ENCODE measurements around the gene PCDHGA7. TPM values are rescaled to one million over a fixed set of nuclear protein-coding genes. Genes with fewer than 3 reads are reported as not detected.
"Not testable (repeated sequence)": the region's sequence is repeated elsewhere in the genome, so short reads cannot be mapped to it uniquely, and the experiment has no call there.

PCDHGA7 gene
- total RNA-seq, 2 experiments from 2014 or later = 0.06 TPM; not detected in 1

GRCh38 chr5:141419074-141419880 lies 36.7 kb downstream of the PCDHGA7 start:
- POLR2A ChIA-PET = no interaction called here
- CTCF ChIA-PET = interaction anchor here (1.2 kb wide), 1 partner anchor 49 kb away, joined by 3 read pairs; the partner anchor contains the start of gene PCDHGB3

- ChIA-PET CTCF (interaction anchor here (1.1 to 2.0 kb wide), 6 partner anchors 8 to 565 kb away, joined by 3 to 7 read pairs (median 4); partner anchors contain the start of genes PCDHGA10, PCDHGA12 and PCDHGB3), POLR2A (no interaction called here)
Observed at GRCh38 chr5:141420855-141421488, 38.4 kb downstream of the PCDHGA7 start, which contains the start of gene PCDHGA11. PCDHGA11 (plus strand) TSS chr5:141421051; CDS start chr5:141421228, 177 bp downstream.

GRCh38 chr5:141421489-141421855 lies 38.9 kb downstream of the PCDHGA7 start:
- POLR2A ChIA-PET = no interaction called here
- CTCF ChIA-PET = interaction anchor here (1.1 to 2.0 kb wide), 6 partner anchors 9 to 565 kb away, joined by 3 to 7 read pairs (median 4); partner anchors contain the start of genes PCDHGA10 and PCDHGA12

- ChIA-PET CTCF (interaction anchor here (1.1 to 1.3 kb wide), 2 partner anchors 95 to 136 kb away, joined by 3 read pairs; no protein-coding TSS in a partner anchor), POLR2A (no interaction called here)
Observed at GRCh38 chr5:141422742-141423291, 40.3 kb downstream of the PCDHGA7 start.

GRCh38 chr5:141427783-141428426 lies 45.4 kb downstream of the PCDHGA7 start:
- POLR2A ChIA-PET = no interaction called here
- CTCF ChIA-PET = no interaction called here

GRCh38 chr5:141430332-141431113 lies 48.0 kb downstream of the PCDHGA7 start, which contains the start of gene PCDHGA12:
PCDHGA12 (plus strand) TSS chr5:141430507; CDS start chr5:141430760, 253 bp downstream.
- CTCF ChIA-PET = interaction anchor here (1.2 to 2.1 kb wide), 6 partner anchors 9 to 304 kb away, joined by 3 to 7 read pairs (median 4); partner anchors contain the start of genes PCDHGA10, PCDHGA11 and PCDHGB4
- POLR2A ChIA-PET = interaction anchor here (0.6 kb wide), 2 partner anchors 9 to 133 kb away, joined by 3 read pairs; no protein-coding TSS in a partner anchor

GRCh38 chr5:141431286-141431685 lies 48.7 kb downstream of the PCDHGA7 start:
- POLR2A ChIA-PET = no interaction called here
- CTCF ChIA-PET = interaction anchor here (1.2 to 2.1 kb wide), 5 partner anchors 10 to 305 kb away, joined by 3 to 7 read pairs (median 4); partner anchors contain the start of genes PCDHGA10, PCDHGA11 and PCDHGB4

- CTCF ChIA-PET, POLR2A ChIA-PET: not testable (repeated sequence)
Observed at GRCh38 chr5:141432308-141432707, 49.8 kb downstream of the PCDHGA7 start.

GRCh38 chr5:141432726-141433125 lies 50.2 kb downstream of the PCDHGA7 start:
- CTCF ChIA-PET = not testable (repeated sequence)

GRCh38 chr5:141434006-141434405 lies 51.5 kb downstream of the PCDHGA7 start:
- POLR2A ChIA-PET = no interaction called here
- CTCF ChIA-PET = no interaction called here

More at GRCh38 chr5:141432726-141433125, 50.2 kb downstream of the PCDHGA7 start:
- POLR2A ChIA-PET = not testable (repeated sequence)

Other genes starting within 250 kb of the PCDHGA7 start
- gene PCDHB5, start 247.5 kb upstream of the PCDHGA7 start, total RNA-seq = not detected
- not detected for gene PCDHB6, start 232.7 kb upstream of the PCDHGA7 start, total RNA-seq
- gene PCDHB7, start 210.1 kb upstream of the PCDHGA7 start, total RNA-seq = not detected
- not detected for gene PCDHB8, start 205.0 kb upstream of the PCDHGA7 start, total RNA-seq
- gene PCDHB16, start 200.4 kb upstream of the PCDHGA7 start, total RNA-seq = not detected
- not detected for gene PCDHB9, start 195.6 kb upstream of the PCDHGA7 start, total RNA-seq
- gene PCDHB10, start 190.4 kb upstream of the PCDHGA7 start, total RNA-seq = not detected
- not detected for gene PCDHB11, start 183.1 kb upstream of the PCDHGA7 start, total RNA-seq
- not detected for gene PCDHB12, start 174.0 kb upstream of the PCDHGA7 start, total RNA-seq
- not detected for gene PCDHB13, start 168.8 kb upstream of the PCDHGA7 start, total RNA-seq
- not detected for gene PCDHB14, start 159.4 kb upstream of the PCDHGA7 start, total RNA-seq
- not detected for gene PCDHB15, start 137.3 kb upstream of the PCDHGA7 start, total RNA-seq
- under 1 TPM; 0.19 to 0.21 TPM for gene SLC25A2, start 78.7 kb upstream of the PCDHGA7 start, total RNA-seq
- 10 to 100 TPM; 57.1 to 58.0 TPM for gene TAF7, start 62.0 kb upstream of the PCDHGA7 start, total RNA-seq
- under 1 TPM; 0.04 to 0.06 TPM for gene PCDHGA1, start 52.2 kb upstream of the PCDHGA7 start, total RNA-seq
- gene PCDHGA2, start 44.0 kb upstream of the PCDHGA7 start, total RNA-seq = under 1 TPM in 1 of 2 experiments, not detected in 1; 0.04 TPM
- gene PCDHGA3, start 38.9 kb upstream of the PCDHGA7 start, total RNA-seq = not detected
- gene PCDHGB1, start 32.6 kb upstream of the PCDHGA7 start, total RNA-seq = not detected
- gene PCDHGA4, start 27.7 kb upstream of the PCDHGA7 start, total RNA-seq = under 1 TPM in 1 of 2 experiments, not detected in 1; 0.15 TPM
- gene PCDHGB2, start 22.7 kb upstream of the PCDHGA7 start, total RNA-seq = under 1 TPM; 0.23 to 0.25 TPM
- under 1 TPM; 0.06 to 0.13 TPM for gene PCDHGA5, start 18.6 kb upstream of the PCDHGA7 start, total RNA-seq
- under 1 TPM; 0.17 to 0.19 TPM for gene PCDHGB3, start 12.5 kb upstream of the PCDHGA7 start, total RNA-seq
- gene PCDHGA6, start 8.9 kb upstream of the PCDHGA7 start, total RNA-seq = under 1 TPM; 0.06 to 0.13 TPM
- under 1 TPM; 0.04 to 0.06 TPM for gene PCDHGB4, start 5.0 kb downstream of the PCDHGA7 start, total RNA-seq
- not detected for gene PCDHGA8, start 9.9 kb downstream of the PCDHGA7 start, total RNA-seq
- gene PCDHGB5, start 15.2 kb downstream of the PCDHGA7 start, total RNA-seq = under 1 TPM; 0.15 to 0.19 TPM
- not detected for gene PCDHGA9, start 20.0 kb downstream of the PCDHGA7 start, total RNA-seq
- under 1 TPM; 0.04 to 0.06 TPM for gene PCDHGB6, start 25.3 kb downstream of the PCDHGA7 start, total RNA-seq
- under 1 TPM; 0.08 to 0.11 TPM for gene PCDHGA10, start 30.2 kb downstream of the PCDHGA7 start, total RNA-seq
- not detected for gene PCDHGB7, start 34.9 kb downstream of the PCDHGA7 start, total RNA-seq
- not detected for gene PCDHGA11, start 38.3 kb downstream of the PCDHGA7 start, total RNA-seq
- gene PCDHGA12, start 47.8 kb downstream of the PCDHGA7 start, total RNA-seq = under 1 TPM; 0.08 to 0.10 TPM
- gene PCDHGC3, start 93.2 kb downstream of the PCDHGA7 start, total RNA-seq = under 1 TPM in 1 of 2 experiments, not detected in 1; 0.13 TPM
- not detected for gene PCDHGC4, start 102.3 kb downstream of the PCDHGA7 start, total RNA-seq
- gene PCDHGC5, start 106.3 kb downstream of the PCDHGA7 start, total RNA-seq = not detected
- gene DIAPH1, start 236.3 kb downstream of the PCDHGA7 start, total RNA-seq = 100 to 1,000 TPM; 213 to 218 TPM